ENCODE measurements around the gene SETD3.

SETD3 gene

DNA sequence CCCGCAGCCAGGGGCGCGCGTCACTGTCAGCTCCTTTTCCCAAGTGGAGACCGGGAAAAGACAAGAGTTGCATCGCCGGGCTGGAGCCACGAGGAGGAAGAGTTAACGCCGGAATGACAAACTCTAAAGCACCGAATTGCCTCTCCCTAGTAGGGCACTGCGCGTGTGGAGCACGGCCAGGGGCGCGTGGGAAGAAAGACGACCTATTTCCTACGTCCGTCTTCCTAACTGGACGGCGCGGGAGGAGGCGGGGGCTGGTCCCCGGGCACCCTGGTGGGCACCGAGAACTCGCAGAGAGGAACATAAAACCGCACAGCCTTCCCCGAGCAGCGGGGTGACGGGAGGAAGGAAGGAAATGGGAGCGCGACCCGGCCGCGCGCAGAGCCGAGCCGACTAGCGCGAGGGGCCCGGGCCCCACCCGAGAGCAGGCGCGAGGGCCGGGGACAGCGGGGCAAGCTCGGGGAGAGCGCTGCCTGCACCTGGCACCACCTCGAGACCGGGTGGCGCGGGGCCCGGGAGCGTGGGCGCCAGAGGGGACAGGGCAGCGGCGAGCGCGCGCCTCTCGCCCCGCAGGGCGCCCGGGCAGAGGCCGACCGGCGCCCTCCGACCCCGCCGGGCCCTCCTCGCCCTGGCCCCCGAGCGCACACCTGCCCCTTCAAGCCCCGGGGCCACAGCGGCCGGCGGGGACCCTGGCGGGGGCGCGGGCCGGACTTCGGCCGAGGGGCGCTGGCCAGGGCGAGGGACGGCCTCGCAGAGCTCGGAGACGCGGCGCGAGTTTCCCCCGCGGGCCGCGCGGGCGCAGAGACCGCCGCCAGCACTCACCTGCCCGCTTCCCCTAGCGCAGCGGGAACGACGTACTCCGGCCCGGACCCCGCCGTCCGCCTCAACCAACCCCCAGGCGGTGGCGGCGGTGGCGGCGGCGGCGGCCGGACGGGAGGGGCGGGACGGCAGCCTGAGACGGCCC, at the start of gene SETD3:
Gene SETD3, minus strand, starts transcription at position 954 of the 964 bp plus-strand sequence. CDS start 15,054 bp downstream, outside the sequence.
- ATAC-seq (peak; percentile 0), DNase-seq (peak; percentile 28 to 37)
- H3K4me1 Mint-ChIP-seq = peaks cover 50% of the 10 kb centered on the region
- H3K27me3 Mint-ChIP-seq = no peaks in the 10 kb centered on the region
- no peaks in the 10 kb centered on the region for H3K9me3 Mint-ChIP-seq
- peak within 1 kb of the TSS; percentile 99 for H3K27ac Mint-ChIP-seq
- H3K4me3 Mint-ChIP-seq = peak within 1 kb of the TSS; percentile 98 to 100

DNA sequence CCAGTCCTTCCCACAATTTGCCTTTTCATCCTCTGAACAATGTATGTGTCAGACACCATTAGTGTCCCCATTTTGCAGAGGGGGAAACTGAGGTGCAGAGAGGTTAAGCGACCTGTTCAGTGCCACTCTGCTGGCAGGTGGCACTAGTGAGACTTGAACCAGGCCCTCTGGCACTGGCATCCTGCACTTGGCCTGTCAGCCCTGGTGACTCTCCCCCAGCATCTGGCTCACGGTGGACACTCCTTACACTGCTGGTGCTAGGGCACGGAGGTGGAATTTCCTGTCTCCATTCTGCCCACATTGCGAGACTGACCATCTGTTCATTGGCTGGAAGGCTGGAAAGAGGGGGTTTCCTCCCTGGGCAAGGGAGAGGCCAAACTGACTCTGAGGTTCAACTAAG, 49.2 kb upstream of the SETD3 start:
- ATAC-seq (no peak), DNase-seq (no peak)
- Mint-ChIP-seq H3K4me3 (no peak overlapping the region), H3K27ac (no peak overlapping the region), H3K9me3 (no peaks in the 10 kb centered on the region), H3K4me1 (peaks cover 14% of the 10 kb centered on the region), H3K27me3 (no peaks in the 10 kb centered on the region)

- Mint-ChIP-seq H3K9me3 (no peaks in the 10 kb centered on the region), H3K4me3 (no peak overlapping the region), H3K27ac (no peak overlapping the region), H3K27me3 (no peaks in the 10 kb centered on the region), H3K4me1 (peaks cover 19% of the 10 kb centered on the region)
- no peak for ATAC-seq
- DNase-seq = no peak
These were observed 46.9 kb upstream of the SETD3 start for GRCh38 chr14:99527427-99528076.

DNA sequence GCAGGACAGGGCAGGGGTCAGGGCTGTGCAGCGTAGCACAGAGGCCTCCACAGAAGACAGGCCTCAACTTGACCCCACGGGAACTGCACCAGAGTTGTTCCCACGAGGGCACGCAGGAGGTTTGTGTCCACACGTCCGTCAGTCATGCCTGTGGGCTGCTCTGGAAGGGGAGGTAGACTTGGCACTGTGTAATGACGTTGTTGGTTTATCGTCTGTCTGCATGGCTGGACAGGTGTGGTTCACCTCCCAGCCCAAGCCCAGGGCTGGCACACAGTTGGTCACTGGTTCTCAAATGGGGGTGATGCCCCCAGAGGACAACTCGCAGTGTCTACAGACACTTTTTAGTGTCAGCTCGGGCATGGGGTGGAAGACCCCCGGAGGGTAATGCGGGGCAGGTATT, 46.4 kb upstream of the SETD3 start:
- H3K4me3 Mint-ChIP-seq = no peak overlapping the region
- ATAC-seq (no peak), DNase-seq (no peak)
- no peaks in the 10 kb centered on the region for H3K27me3 Mint-ChIP-seq
- peaks cover 19% of the 10 kb centered on the region for H3K4me1 Mint-ChIP-seq
- no peak overlapping the region for H3K27ac Mint-ChIP-seq
- H3K9me3 Mint-ChIP-seq = no peaks in the 10 kb centered on the region

- ATAC-seq = peak; percentile 24
These were observed 45.0 kb upstream of the SETD3 start for GRCh38 chr14:99525699-99526080.

GRCh38 chr14:99524804-99525698, 44.4 kb upstream of the SETD3 start:
- Mint-ChIP-seq H3K27me3 (no peaks in the 10 kb centered on the region), H3K27ac (peak overlapping the region; percentile 59 to 91), H3K4me1 (peaks cover 19% of the 10 kb centered on the region), H3K9me3 (no peaks in the 10 kb centered on the region), H3K4me3 (no peak overlapping the region)
- ATAC-seq = peak; percentile 46
- no peak for DNase-seq

More at GRCh38 chr14:99525699-99526080, 45.0 kb upstream of the SETD3 start:
- Mint-ChIP-seq H3K4me3 (no peak overlapping the region), H3K9me3 (no peaks in the 10 kb centered on the region), H3K27ac (no peak overlapping the region), H3K4me1 (peaks cover 19% of the 10 kb centered on the region), H3K27me3 (no peaks in the 10 kb centered on the region)
- no peak for DNase-seq

DNA sequence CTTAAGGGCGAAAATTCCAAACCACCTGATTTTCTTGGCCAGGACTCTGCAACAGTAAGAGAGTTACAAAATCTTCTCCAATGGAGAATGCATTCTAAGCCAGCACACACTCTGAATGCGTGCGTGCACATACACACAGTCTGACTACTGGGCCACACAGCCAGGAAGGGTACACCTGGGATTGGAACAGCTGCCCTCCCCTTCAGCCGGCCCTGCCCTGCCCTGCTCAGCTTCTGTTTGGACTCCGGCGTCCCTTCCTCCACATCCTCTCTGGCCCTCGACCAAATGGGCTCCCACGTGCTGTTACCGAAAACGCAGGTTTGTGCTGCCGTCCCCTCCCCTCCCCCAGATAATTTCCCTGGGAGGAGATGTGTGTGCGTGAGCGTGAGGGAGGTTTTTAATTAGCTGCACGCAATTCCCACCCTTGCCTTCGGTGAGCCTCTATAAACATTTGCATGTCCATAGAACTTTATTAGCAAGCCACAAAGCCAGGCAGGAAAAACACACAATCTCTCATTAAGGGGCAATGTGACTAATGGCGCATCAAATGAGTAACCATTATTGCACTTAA, 43.5 kb upstream of the SETD3 start:
- H3K4me1 Mint-ChIP-seq = peaks cover 19% of the 10 kb centered on the region
- ATAC-seq = no peak
- DNase-seq = no peak
- no peaks in the 10 kb centered on the region for H3K9me3 Mint-ChIP-seq
- peak overlapping the region in 1 of 2 donors; percentile 27 for H3K27ac Mint-ChIP-seq
- no peak overlapping the region for H3K4me3 Mint-ChIP-seq
- H3K27me3 Mint-ChIP-seq = no peaks in the 10 kb centered on the region

DNA sequence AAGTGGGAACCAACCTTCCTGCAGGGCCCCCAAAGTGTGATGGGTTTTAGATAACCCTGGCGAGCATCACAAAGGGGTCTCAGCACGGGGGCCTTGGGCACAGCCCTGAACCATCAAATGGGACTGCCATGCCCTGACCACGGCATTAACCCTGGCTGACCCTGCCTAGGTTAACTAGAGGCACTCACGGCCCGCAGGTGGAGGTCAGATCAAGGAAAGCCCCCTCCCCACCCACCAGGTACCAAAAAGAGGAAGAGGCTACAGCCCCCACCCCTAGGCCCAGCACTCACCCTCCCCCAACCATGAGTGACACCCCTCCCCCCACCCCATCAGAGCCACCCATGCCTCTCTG, 43.0 kb upstream of the SETD3 start:
- Mint-ChIP-seq H3K27me3 (no peaks in the 10 kb centered on the region), H3K4me3 (no peak overlapping the region), H3K27ac (no peak overlapping the region), H3K9me3 (no peaks in the 10 kb centered on the region), H3K4me1 (peaks cover 19% of the 10 kb centered on the region)
- ATAC-seq (no peak), DNase-seq (no peak)

DNA sequence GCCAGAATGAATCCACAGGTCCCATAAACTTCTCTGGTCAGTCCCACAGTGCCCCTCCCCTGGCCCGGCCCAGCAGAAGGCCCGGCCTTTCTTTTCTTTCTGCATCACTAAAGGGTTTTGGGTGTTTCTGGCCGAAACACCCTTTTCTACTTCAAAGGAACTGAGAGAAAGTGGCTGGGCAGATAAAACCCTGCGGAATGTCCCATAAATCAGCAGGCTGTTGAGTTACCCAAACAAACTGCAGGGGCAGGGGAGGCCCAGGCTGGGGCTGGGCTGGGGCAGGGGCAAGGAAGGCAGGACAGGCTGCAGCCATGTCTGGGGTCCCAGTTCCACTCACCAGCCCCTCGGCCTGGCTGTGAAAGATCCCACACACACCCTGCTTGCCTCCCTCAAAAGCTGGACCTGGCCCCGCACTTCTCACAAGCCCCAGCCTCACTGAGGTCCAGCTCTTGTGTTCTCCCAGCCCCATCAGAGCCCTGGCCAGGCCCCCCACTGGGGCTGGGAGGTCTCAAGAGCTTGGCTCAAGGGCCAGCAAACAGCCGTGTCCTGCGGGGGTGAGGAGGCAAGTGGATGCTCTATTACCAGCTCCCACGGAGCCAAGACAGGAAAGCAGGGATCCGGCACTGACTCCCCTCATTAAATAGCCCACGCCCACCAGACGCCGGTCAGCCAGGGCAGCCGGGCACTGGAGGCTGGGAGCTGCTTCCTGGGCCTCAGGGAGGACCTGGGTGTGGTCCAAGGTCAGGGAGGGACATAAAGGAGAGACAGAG, 42.5 kb upstream of the SETD3 start:
- H3K9me3 Mint-ChIP-seq = no peaks in the 10 kb centered on the region
- ATAC-seq = no peak
- DNase-seq = no peak
- peaks cover 19% of the 10 kb centered on the region for H3K4me1 Mint-ChIP-seq
- H3K27me3 Mint-ChIP-seq = no peaks in the 10 kb centered on the region
- no peak overlapping the region for H3K27ac Mint-ChIP-seq
- no peak overlapping the region for H3K4me3 Mint-ChIP-seq

- ATAC-seq = no peak
- peaks cover 19% of the 10 kb centered on the region for H3K4me1 Mint-ChIP-seq
- peak overlapping the region in 1 of 2 donors; percentile 71 for H3K27ac Mint-ChIP-seq
- no peak for DNase-seq
- H3K9me3 Mint-ChIP-seq = no peaks in the 10 kb centered on the region
- no peaks in the 10 kb centered on the region for H3K27me3 Mint-ChIP-seq
- H3K4me3 Mint-ChIP-seq = no peak overlapping the region
These were observed 41.8 kb upstream of the SETD3 start for GRCh38 chr14:99522457-99522891.

GRCh38 chr14:99522025-99522401, 41.4 kb upstream of the SETD3 start:
- DNase-seq (no peak), ATAC-seq (no peak)
- H3K9me3 Mint-ChIP-seq = no peaks in the 10 kb centered on the region
- H3K27ac Mint-ChIP-seq = no peak overlapping the region
- peaks cover 19% of the 10 kb centered on the region for H3K4me1 Mint-ChIP-seq
- no peak overlapping the region for H3K4me3 Mint-ChIP-seq
- H3K27me3 Mint-ChIP-seq = no peaks in the 10 kb centered on the region

- no peaks in the 10 kb centered on the region for H3K9me3 Mint-ChIP-seq
- DNase-seq (no peak), ATAC-seq (no peak)
- H3K27me3 Mint-ChIP-seq = no peaks in the 10 kb centered on the region
- no peak overlapping the region for H3K27ac Mint-ChIP-seq
- peaks cover 19% of the 10 kb centered on the region for H3K4me1 Mint-ChIP-seq
- no peak overlapping the region for H3K4me3 Mint-ChIP-seq
These were observed 40.7 kb upstream of the SETD3 start for GRCh38 chr14:99521176-99522024.

DNA sequence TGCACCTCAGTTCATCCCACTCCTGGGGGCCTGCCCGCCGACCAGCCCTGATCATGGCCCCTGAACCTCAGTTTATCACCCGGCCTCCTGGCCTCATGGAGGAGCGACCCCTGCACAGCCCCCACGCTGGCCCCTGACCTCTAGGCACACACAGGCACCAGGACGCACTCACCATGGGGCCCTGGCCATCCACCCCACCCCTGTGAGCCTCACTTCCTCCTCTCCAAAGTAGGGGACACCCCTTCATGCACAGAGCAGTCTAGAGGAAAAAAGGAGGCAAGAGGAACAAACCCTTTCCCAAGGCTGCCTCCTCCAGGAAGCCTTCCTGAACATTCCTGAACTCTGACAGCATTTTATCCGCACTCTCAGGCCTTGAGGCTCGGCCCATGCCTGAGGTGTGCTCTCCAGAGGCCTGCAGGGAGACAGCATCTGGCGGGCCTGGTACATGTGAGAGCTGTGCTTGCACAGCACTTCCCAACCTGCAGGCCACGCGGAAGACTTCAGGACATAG, 40.0 kb upstream of the SETD3 start:
- Mint-ChIP-seq H3K4me1 (peaks cover 12% of the 10 kb centered on the region), H3K27ac (no peak overlapping the region), H3K27me3 (no peaks in the 10 kb centered on the region), H3K4me3 (no peak overlapping the region), H3K9me3 (no peaks in the 10 kb centered on the region)
- DNase-seq = no peak
- no peak for ATAC-seq

Data from stimulated activated naive CD8-positive, alpha-beta T cell treated with anti-CD3 and anti-CD28 coated beads, Interleukin-15, amount 100 ng/mL, for 72 hours (primary cell).